B cell (primary cell): ENCODE data around the gene ABHD16A. TPM values are rescaled to one million over a fixed set of nuclear protein-coding genes. Genes with fewer than 3 reads are reported as not detected.

ENCODE experiments used
- ATAC-seq: fragments of 200-7000 bp; cut with Tn5 transposase; one replicate; pipeline ENCODE4 v1.10.0; 2021; ENCODE audit warnings: low read depth, mild to moderate bottlenecking, moderate number of reproducible peaks, moderate library complexity
- CTCF ChIA-PET: fragments of 350-600 bp; sonication (Branson Sonifier 250); formaldehyde crosslinking; loops from one replicate; lab custom pipeline; 2021; ENCODE audit warnings: antibody characterized with exemption, inconsistent platforms; lab: Charles Lee
- POLR2A ChIA-PET: fragments of 350-600 bp; sonication (Branson Sonifier 250); formaldehyde crosslinking; loops from one replicate; lab custom pipeline; 2021; ENCODE audit warnings: antibody characterized with exemption; lab: Charles Lee
- DNase-seq: peaks from one replicate; pipeline ENCODE4 v3.0.0; 2013
- H2AFZ ChIP-seq: 2 replicates; pipeline ENCODE4 v1.6.1; 2012; ENCODE audit warnings: mild to moderate bottlenecking, low read depth, low read length; ENCODE audit not compliant: insufficient read depth, poor library complexity, severe bottlenecking
- H3K27ac ChIP-seq, 2 donors: 1 replicate in 1 of 2; 2 replicates in 1 of 2; pipeline ENCODE4 v1.5.1; 2012 to 2013; ENCODE audit warnings: low read length in 2 of 2, mild to moderate bottlenecking in 2 of 2, moderate library complexity in 1 of 2
- H3K27me3 ChIP-seq, 4 experiments: fragments of 200-600 bp in 1 of 4; sonication (generic) in 1 of 4; replicated peaks in 1 of 4; 1 replicate in 2 of 4; 2 replicates in 2 of 4; pipeline versions ENCODE4 v1.6.1 to v1.7.0; 2013 to 2016; ENCODE audit warnings: low read length in 3 of 4, mild to moderate bottlenecking in 2 of 4, mixed read lengths in 1 of 4, moderate library complexity in 1 of 4; ENCODE audit not compliant: insufficient read depth in 4 of 4, control insufficient read depth in 3 of 4; ENCODE audit errors: control extremely low read depth in 1 of 4
- H3K36me3 ChIP-seq, 2 experiments: replicated peaks in 1 of 2; 1 replicate in 1 of 2; 2 replicates in 1 of 2; pipeline versions ENCODE4 v1.6.1 to v1.7.1; 2013; ENCODE audit warnings: low read length in 1 of 2; ENCODE audit not compliant: insufficient read depth in 2 of 2, control insufficient read depth in 1 of 2; ENCODE audit errors: control extremely low read depth in 1 of 2, extremely low read depth in 1 of 2
- H3K4me1 ChIP-seq, 2 donors: fragments of 200-600 bp in 1 of 2; sonication (generic) in 1 of 2; 1 replicate in 1 of 2; 2 replicates in 1 of 2; pipeline versions ENCODE4 v1.5.1 to v1.6.1; 2013 to 2017; ENCODE audit warnings: low read length in 2 of 2; ENCODE audit not compliant: control insufficient read depth in 2 of 2, insufficient read depth in 2 of 2
- H3K4me2 ChIP-seq: replicated peaks from 2 replicates; pipeline ENCODE3; 2012; ENCODE audit warnings: mild to moderate bottlenecking, low read depth, low read length; ENCODE audit not compliant: poor library complexity, severe bottlenecking
- H3K4me3 ChIP-seq, 5 experiments: fragments of 200-600 bp in 1 of 5; sonication (generic) in 1 of 5; 1 replicate in 3 of 5; 2 replicates in 2 of 5; pipeline versions ENCODE4 v1.5.1 to v1.7.0; 2011 to 2016; ENCODE audit warnings: low read length in 4 of 5, mild to moderate bottlenecking in 4 of 5, low read depth in 2 of 5, control low read depth in 1 of 5, moderate library complexity in 1 of 5; ENCODE audit not compliant: insufficient read depth in 1 of 5; ENCODE audit errors: control extremely low read depth in 1 of 5, extremely low read depth in 1 of 5
- H3K79me2 ChIP-seq: fragments of 200-600 bp; sonication (generic); one replicate; pipeline ENCODE4 v1.6.0; 2016; ENCODE audit warnings: low read length; ENCODE audit not compliant: control insufficient read depth, insufficient read depth
- H3K9ac ChIP-seq: fragments of 200-600 bp; sonication (generic); 2 replicates; pipeline ENCODE4 v1.6.1; 2017; ENCODE audit warnings: mild to moderate bottlenecking, low read length, moderate library complexity
- H3K9me3 ChIP-seq, 3 donors: one replicate each; pipeline versions ENCODE4 v1.6.1 to v1.7.1; 2013; ENCODE audit warnings: low read length in 2 of 3; ENCODE audit not compliant: control insufficient read depth in 2 of 3, insufficient read depth in 1 of 3; ENCODE audit errors: control extremely low read depth in 1 of 3
- H4K20me1 ChIP-seq: 2 replicates; pipeline ENCODE4 v1.6.0; 2012; ENCODE audit warnings: mild to moderate bottlenecking, low read length; ENCODE audit not compliant: insufficient read depth, control insufficient read depth, poor library complexity, severe bottlenecking
- H3K27ac Mint-ChIP-seq: one replicate; pipeline ENCODE4 v1.8.0; 2021; ENCODE audit warnings: mixed read lengths
- H3K27me3 Mint-ChIP-seq: one replicate; pipeline ENCODE4 v1.8.0; 2021; ENCODE audit warnings: mixed read lengths
- H3K4me1 Mint-ChIP-seq: one replicate; pipeline ENCODE4 v1.8.0; 2021; ENCODE audit warnings: mixed read lengths
- H3K4me3 Mint-ChIP-seq: one replicate; pipeline ENCODE4 v1.8.0; 2021; ENCODE audit warnings: mixed read lengths
- H3K9me3 Mint-ChIP-seq: one replicate; pipeline ENCODE4 v1.8.0; 2022; ENCODE audit warnings: mixed read lengths; ENCODE audit not compliant: insufficient read depth
- EZH2 ChIP-seq: IDR thresholded peaks from 2 replicates; pipeline ENCODE4 v1.6.1; 2012; ENCODE audit warnings: borderline replicate concordance, low read depth, mild to moderate bottlenecking, moderate library complexity, low read length; ENCODE audit not compliant: insufficient read depth, poor library complexity, severe bottlenecking
- WGBS: methylation state at CpG from one replicate; pipeline ENCODE4 v1.1.5; 2013; ENCODE audit warnings: missing lambda C conversion rate; ENCODE audit not compliant: insufficient coverage; 5-methylcytosine and 5-hydroxymethylcytosine counted together
- intact Hi-C: fragments of 100-400 bp; cut with micrococcal nuclease; formaldehyde crosslinking; loops from one replicate; pipeline ENCODE4 v1.10.0; 2022
- polyA plus RNA-seq: library from polyadenylated mRNA; depleted of rRNA; stranded (reverse); fragments of >200 nt; gene quantifications from 2 replicates; pipeline ENCODE4 v1.2.3, GENCODE V29; 2012
- total RNA-seq, 2 donors: library from RNA; stranded (reverse); fragments of 120-200 nt in 1 of 2; gene quantifications; 1 replicate in 1 of 2; 2 replicates in 1 of 2; pipeline versions ENCODE4 v1.2.3 to v1.2.4, GENCODE V29; 2013 to 2022
- TF ChIP-seq, protein P1 (sequence below): fragments of 200-600 bp; IDR thresholded peaks from one replicate; pipeline ENCODE4 v1.8.0; 2022; ENCODE audit warnings: antibody characterized with exemption, mild to moderate bottlenecking

Gene ABHD16A
- total and polyA plus RNA-seq, 2 donors (not counting 1 experiment from before 2014, with no cell fraction given), result 78.3 to 97.5 TPM

GRCh38 chr6:31719001-31719400, 15.9 kb upstream of the ABHD16A start:
- Histone ChIP-seq H3K9me3 (no peaks in the 10 kb centered on the region), H3K4me2 (no peak overlapping the region), H3K36me3 (no peaks in the 10 kb centered on the region), H2AFZ (no peak overlapping the region), H3K79me2 (no peaks in the 10 kb centered on the region), H4K20me1 (no peaks in the 10 kb centered on the region), H3K27ac (no peak overlapping the region), H3K4me3 (no peak overlapping the region), H3K4me1 (peaks cover 7 to 12% of the 10 kb centered on the region in 2 donors), H3K27me3 (no peaks in the 10 kb centered on the region), H3K9ac (no peak overlapping the region)
- Mint-ChIP-seq H3K4me1 (peaks cover 12% of the 10 kb centered on the region), H3K27ac (no peak overlapping the region), H3K27me3 (no peaks in the 10 kb centered on the region), H3K9me3 (no peaks in the 10 kb centered on the region), H3K4me3 (no peak overlapping the region)
- DNase-seq, result no peak
- WGBS, result 94% methylated on average over 6 of the region's 6 CpGs
- POLR2A ChIA-PET, result no interaction called here
- ATAC-seq, result no peak
- intact Hi-C loops, result no loop called here
- no peak for TF ChIP-seq EZH2
- TF ChIP-seq, protein P1, sequence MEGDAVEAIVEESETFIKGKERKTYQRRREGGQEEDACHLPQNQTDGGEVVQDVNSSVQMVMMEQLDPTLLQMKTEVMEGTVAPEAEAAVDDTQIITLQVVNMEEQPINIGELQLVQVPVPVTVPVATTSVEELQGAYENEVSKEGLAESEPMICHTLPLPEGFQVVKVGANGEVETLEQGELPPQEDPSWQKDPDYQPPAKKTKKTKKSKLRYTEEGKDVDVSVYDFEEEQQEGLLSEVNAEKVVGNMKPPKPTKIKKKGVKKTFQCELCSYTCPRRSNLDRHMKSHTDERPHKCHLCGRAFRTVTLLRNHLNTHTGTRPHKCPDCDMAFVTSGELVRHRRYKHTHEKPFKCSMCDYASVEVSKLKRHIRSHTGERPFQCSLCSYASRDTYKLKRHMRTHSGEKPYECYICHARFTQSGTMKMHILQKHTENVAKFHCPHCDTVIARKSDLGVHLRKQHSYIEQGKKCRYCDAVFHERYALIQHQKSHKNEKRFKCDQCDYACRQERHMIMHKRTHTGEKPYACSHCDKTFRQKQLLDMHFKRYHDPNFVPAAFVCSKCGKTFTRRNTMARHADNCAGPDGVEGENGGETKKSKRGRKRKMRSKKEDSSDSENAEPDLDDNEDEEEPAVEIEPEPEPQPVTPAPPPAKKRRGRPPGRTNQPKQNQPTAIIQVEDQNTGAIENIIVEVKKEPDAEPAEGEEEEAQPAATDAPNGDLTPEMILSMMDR, result no peak
- CTCF ChIA-PET, result no interaction called here

GRCh38 chr6:31718265-31718664, 15.1 kb upstream of the ABHD16A start:
- Mint-ChIP-seq H3K27ac (no peak overlapping the region), H3K4me1 (peaks cover 6% of the 10 kb centered on the region), H3K9me3 (no peaks in the 10 kb centered on the region), H3K27me3 (no peaks in the 10 kb centered on the region), H3K4me3 (no peak overlapping the region)
- Histone ChIP-seq H3K9me3 (no peaks in the 10 kb centered on the region), H3K27me3 (no peaks in the 10 kb centered on the region), H3K4me2 (no peak overlapping the region), H3K9ac (no peak overlapping the region), H3K36me3 (no peaks in the 10 kb centered on the region), H3K27ac (no peak overlapping the region), H2AFZ (no peak overlapping the region), H3K4me1 (peaks cover 3 to 5% of the 10 kb centered on the region in 2 donors), H4K20me1 (no peaks in the 10 kb centered on the region), H3K4me3 (no peak overlapping the region), H3K79me2 (no peaks in the 10 kb centered on the region)
- ATAC-seq (no peak), DNase-seq (no peak)
- WGBS, result no CpG with 5 or more reads among the region's 1 CpG
- intact Hi-C loops, result no loop called here
- no peak for TF ChIP-seq EZH2
- TF ChIP-seq, protein P1, result no peak
- ChIA-PET CTCF (no interaction called here), POLR2A (no interaction called here)
